ENCODE results near the gene SEPSECS. TPM values are rescaled to one million over a fixed set of nuclear protein-coding genes. Genes with fewer than 3 reads are reported as not detected.

SEPSECS gene
- total and polyA plus RNA-seq, 2 of the 13 experiments (the other 11 are each of a cell fraction or from before 2014, with no cell fraction given), result 9.4 to 14.3 TPM

DNA sequence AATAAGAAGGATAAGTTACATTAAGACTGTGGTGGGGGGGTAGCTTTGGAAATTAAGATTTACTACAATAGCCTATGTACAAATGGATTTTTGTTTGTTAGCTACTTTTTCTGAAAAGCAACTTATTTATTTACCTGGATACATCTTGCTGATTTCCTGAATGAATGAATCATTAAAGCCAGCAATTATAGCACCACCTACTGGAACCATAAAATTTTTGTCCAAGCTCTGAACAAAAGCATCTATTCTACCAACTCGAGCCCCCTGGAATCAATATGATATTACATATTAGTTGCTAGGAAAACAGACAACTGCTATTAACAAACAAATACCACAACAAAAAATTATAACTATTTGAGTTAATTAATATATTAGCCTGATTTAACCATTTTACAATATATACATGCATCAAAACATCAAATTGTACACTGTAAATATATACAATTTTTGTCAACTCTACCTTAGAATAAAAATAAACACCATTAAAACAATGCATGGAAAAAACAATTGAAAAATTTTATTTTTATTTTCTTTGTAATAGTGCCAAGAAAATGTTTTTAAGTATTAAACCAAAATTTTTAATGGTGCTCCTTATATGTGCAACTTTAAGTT is 15.3 kb downstream of the SEPSECS start:
- FAIRE-seq, result no peak
- intact Hi-C loops (cut with micrococcal nuclease; ENCODE audit: unreplicated experiment), result loop anchor here (1.0 kb wide), 1 partner anchor 165 kb away; no protein-coding TSS in a partner anchor
- TF ChIP-seq MBNL3 (CRISPR knock-in tag; conservative IDR thresholded peaks at IDR 0.05) (no peak), ZC3H4 (CRISPR knock-in tag; IDR thresholded peaks at IDR 0.05; ENCODE audit: borderline replicate concordance) (no peak), ZNF382 (CRISPR knock-in tag; IDR thresholded peaks at IDR 0.05; ENCODE audit: borderline replicate concordance) (no peak), ZSCAN9 (CRISPR knock-in tag; IDR thresholded peaks at IDR 0.05; ENCODE audit: borderline replicate concordance) (no peak), HMGA1 (CRISPR knock-in tag; conservative IDR thresholded peaks at IDR 0.05) (no peak), XBP1 (CRISPR knock-in tag; IDR thresholded peaks at IDR 0.05) (no peak), ZNF816 (CRISPR knock-in tag; IDR thresholded peaks at IDR 0.05; ENCODE audit: borderline replicate concordance) (no peak), ZNF24 (IDR thresholded peaks at IDR 0.05) (peak; percentile 83; the same call in 1 of the 2 replicates), STAG1 (CRISPR knock-in tag; IDR thresholded peaks at IDR 0.05) (peak; percentile 38)
- TF ChIP-seq, protein P1, sequence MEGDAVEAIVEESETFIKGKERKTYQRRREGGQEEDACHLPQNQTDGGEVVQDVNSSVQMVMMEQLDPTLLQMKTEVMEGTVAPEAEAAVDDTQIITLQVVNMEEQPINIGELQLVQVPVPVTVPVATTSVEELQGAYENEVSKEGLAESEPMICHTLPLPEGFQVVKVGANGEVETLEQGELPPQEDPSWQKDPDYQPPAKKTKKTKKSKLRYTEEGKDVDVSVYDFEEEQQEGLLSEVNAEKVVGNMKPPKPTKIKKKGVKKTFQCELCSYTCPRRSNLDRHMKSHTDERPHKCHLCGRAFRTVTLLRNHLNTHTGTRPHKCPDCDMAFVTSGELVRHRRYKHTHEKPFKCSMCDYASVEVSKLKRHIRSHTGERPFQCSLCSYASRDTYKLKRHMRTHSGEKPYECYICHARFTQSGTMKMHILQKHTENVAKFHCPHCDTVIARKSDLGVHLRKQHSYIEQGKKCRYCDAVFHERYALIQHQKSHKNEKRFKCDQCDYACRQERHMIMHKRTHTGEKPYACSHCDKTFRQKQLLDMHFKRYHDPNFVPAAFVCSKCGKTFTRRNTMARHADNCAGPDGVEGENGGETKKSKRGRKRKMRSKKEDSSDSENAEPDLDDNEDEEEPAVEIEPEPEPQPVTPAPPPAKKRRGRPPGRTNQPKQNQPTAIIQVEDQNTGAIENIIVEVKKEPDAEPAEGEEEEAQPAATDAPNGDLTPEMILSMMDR (CRISPR knock-in tag; IDR thresholded peaks at IDR 0.05), result peak; percentile 45
- TF ChIP-seq, protein P2, sequence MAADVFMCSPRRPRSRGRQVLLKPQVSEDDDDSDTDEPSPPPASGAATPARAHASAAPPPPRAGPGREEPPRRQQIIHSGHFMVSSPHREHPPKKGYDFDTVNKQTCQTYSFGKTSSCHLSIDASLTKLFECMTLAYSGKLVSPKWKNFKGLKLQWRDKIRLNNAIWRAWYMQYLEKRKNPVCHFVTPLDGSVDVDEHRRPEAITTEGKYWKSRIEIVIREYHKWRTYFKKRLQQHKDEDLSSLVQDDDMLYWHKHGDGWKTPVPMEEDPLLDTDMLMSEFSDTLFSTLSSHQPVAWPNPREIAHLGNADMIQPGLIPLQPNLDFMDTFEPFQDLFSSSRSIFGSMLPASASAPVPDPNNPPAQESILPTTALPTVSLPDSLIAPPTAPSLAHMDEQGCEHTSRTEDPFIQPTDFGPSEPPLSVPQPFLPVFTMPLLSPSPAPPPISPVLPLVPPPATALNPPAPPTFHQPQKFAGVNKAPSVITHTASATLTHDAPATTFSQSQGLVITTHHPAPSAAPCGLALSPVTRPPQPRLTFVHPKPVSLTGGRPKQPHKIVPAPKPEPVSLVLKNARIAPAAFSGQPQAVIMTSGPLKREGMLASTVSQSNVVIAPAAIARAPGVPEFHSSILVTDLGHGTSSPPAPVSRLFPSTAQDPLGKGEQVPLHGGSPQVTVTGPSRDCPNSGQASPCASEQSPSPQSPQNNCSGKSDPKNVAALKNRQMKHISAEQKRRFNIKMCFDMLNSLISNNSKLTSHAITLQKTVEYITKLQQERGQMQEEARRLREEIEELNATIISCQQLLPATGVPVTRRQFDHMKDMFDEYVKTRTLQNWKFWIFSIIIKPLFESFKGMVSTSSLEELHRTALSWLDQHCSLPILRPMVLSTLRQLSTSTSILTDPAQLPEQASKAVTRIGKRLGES (CRISPR knock-in tag; IDR thresholded peaks at IDR 0.05; ENCODE audit: borderline replicate concordance), result no peak
- TF ChIP-seq, protein P3, sequence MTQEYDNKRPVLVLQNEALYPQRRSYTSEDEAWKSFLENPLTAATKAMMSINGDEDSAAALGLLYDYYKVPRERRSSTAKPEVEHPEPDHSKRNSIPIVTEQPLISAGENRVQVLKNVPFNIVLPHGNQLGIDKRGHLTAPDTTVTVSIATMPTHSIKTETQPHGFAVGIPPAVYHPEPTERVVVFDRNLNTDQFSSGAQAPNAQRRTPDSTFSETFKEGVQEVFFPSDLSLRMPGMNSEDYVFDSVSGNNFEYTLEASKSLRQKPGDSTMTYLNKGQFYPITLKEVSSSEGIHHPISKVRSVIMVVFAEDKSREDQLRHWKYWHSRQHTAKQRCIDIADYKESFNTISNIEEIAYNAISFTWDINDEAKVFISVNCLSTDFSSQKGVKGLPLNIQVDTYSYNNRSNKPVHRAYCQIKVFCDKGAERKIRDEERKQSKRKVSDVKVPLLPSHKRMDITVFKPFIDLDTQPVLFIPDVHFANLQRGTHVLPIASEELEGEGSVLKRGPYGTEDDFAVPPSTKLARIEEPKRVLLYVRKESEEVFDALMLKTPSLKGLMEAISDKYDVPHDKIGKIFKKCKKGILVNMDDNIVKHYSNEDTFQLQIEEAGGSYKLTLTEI (CRISPR knock-in tag; conservative IDR thresholded peaks at IDR 0.05), result no peak
- TF ChIP-seq, protein P4, sequence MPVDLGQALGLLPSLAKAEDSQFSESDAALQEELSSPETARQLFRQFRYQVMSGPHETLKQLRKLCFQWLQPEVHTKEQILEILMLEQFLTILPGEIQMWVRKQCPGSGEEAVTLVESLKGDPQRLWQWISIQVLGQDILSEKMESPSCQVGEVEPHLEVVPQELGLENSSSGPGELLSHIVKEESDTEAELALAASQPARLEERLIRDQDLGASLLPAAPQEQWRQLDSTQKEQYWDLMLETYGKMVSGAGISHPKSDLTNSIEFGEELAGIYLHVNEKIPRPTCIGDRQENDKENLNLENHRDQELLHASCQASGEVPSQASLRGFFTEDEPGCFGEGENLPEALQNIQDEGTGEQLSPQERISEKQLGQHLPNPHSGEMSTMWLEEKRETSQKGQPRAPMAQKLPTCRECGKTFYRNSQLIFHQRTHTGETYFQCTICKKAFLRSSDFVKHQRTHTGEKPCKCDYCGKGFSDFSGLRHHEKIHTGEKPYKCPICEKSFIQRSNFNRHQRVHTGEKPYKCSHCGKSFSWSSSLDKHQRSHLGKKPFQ (CRISPR knock-in tag; IDR thresholded peaks at IDR 0.05; ENCODE audit: insufficient replicate concordance), result no peak
- TF ChIP-seq, protein P5, sequence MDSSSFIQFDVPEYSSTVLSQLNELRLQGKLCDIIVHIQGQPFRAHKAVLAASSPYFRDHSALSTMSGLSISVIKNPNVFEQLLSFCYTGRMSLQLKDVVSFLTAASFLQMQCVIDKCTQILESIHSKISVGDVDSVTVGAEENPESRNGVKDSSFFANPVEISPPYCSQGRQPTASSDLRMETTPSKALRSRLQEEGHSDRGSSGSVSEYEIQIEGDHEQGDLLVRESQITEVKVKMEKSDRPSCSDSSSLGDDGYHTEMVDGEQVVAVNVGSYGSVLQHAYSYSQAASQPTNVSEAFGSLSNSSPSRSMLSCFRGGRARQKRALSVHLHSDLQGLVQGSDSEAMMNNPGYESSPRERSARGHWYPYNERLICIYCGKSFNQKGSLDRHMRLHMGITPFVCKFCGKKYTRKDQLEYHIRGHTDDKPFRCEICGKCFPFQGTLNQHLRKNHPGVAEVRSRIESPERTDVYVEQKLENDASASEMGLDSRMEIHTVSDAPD (CRISPR knock-in tag; IDR thresholded peaks at IDR 0.05), result no peak

More for the DNA sequence above, 15.3 kb downstream of the SEPSECS start:
- in situ Hi-C loops (cut with HindIII; ENCODE audit: extremely low pct_ligation_motif_present, low pct_unique_long_range_greater_than_20kb), result no loop called here
- H3K4me1 ChIP-seq (ENCODE audit: insufficient read depth, low read length), result no peaks in the 10 kb centered on the region
- no peak overlapping the region for H3K27ac ChIP-seq (ENCODE audit: extremely low read length, insufficient read depth, low read length)
- peaks cover 0 to 11% of the 10 kb centered on the region in 2 experiments; a peak in 2 of 5 replicates for H3K36me3 ChIP-seq (replicated peaks in 1 of 2; ENCODE audit: control insufficient read depth in 1 of 2, insufficient read depth in 2 of 2, low read length in 2 of 2)
- 29% methylated on average over 1 of the region's 1 CpG for WGBS (ENCODE audit: low lambda C conversion rate)
- H3K9ac ChIP-seq (ENCODE audit: insufficient read depth, low read depth, low read length), result no peak overlapping the region
- H2AFZ ChIP-seq (ENCODE audit: low read length), result no peak overlapping the region
- H3K27me3 ChIP-seq (ENCODE audit: control insufficient read depth in 1 of 2, insufficient read depth in 2 of 2, low read length in 2 of 2), result no peaks in the 10 kb centered on the region
- DNase-seq (ENCODE audit: low spot score) (no peak), ATAC-seq (no peak)
- no peak overlapping the region for H3K4me3 ChIP-seq (replicated peaks in 1 of 3; ENCODE audit: insufficient read depth in 1 of 3, low read depth in 2 of 3, low read length in 3 of 3)
- no TSS peak for BruUV-seq (replicated peaks)
- no peaks in the 10 kb centered on the region for H3K79me2 ChIP-seq (ENCODE audit: insufficient read depth, low read length)
- CTCF ChIA-PET (ENCODE audit: low intra/inter-chr PET ratio, low total read pairs), result interaction anchor here (0.8 to 1.6 kb wide), 2 partner anchors 165 to 222 kb away, joined by 3 to 4 read pairs; no protein-coding TSS in a partner anchor
- H3K4me2 ChIP-seq (ENCODE audit: low read depth, low read length), result no peak overlapping the region
- POLR2A ChIA-PET, result interaction anchor here (1.7 kb wide), 1 partner anchor 10 kb away, joined by 5 read pairs; no protein-coding TSS in a partner anchor
- no peaks in the 10 kb centered on the region for H3K9me3 ChIP-seq (ENCODE audit: low read length)
- no peaks in the 10 kb centered on the region for H4K20me1 ChIP-seq (ENCODE audit: insufficient read depth, low read length)
